Neuronal stem cell (in vitro differentiated cells): Measurements from ENCODE around the gene PIEZO2.
A peak's percentile ranks its signal among the peaks of the same experiment; 100 is the strongest.
"Not testable (repeated sequence)": the region's sequence is repeated elsewhere in the genome, so short reads cannot be mapped to it uniquely, and the experiment has no call there.

Source experiments
- DNase-seq: peaks from one replicate; pipeline ENCODE4 v3.0.0-alpha.2; 2013; ENCODE audit warnings: low spot score
- H2AFZ ChIP-seq: one replicate; pipeline ENCODE4 v1.6.1; 2013; ENCODE audit warnings: mild to moderate bottlenecking, low read length, inconsistent platforms
- H2AK5ac ChIP-seq: 2 replicates; pipeline ENCODE4 v1.6.1; 2013; ENCODE audit warnings: low read depth, mild to moderate bottlenecking, inconsistent platforms, low read length, moderate library complexity, mixed read lengths
- H2BK120ac ChIP-seq: 2 replicates; pipeline ENCODE4 v1.6.1; 2013; ENCODE audit warnings: low read depth, mild to moderate bottlenecking, inconsistent platforms, low read length, moderate library complexity, mixed read lengths
- H2BK12ac ChIP-seq: one replicate; pipeline ENCODE4 v1.6.1; 2013; ENCODE audit warnings: low read length, inconsistent platforms
- H2BK15ac ChIP-seq: 2 replicates; pipeline ENCODE4 v1.6.1; 2013; ENCODE audit warnings: mild to moderate bottlenecking, low read length, inconsistent platforms, mixed read lengths
- H2BK5ac ChIP-seq: one replicate; pipeline ENCODE4 v1.6.1; 2013; ENCODE audit warnings: inconsistent platforms, mild to moderate bottlenecking, low read length, moderate library complexity
- H3K14ac ChIP-seq: one replicate; pipeline ENCODE4 v1.6.1; 2013; ENCODE audit warnings: low read length, inconsistent platforms
- H3K18ac ChIP-seq: 2 replicates; pipeline ENCODE4 v1.6.1; 2013; ENCODE audit warnings: low read length, inconsistent platforms
- H3K23ac ChIP-seq: 2 replicates; pipeline ENCODE4 v1.6.1; 2013; ENCODE audit warnings: low read depth, mild to moderate bottlenecking, mixed read lengths, low read length, inconsistent platforms; ENCODE audit not compliant: poor library complexity
- H3K27ac ChIP-seq: replicated peaks from 3 replicates; pipeline ENCODE4 v1.5.1; 2013; ENCODE audit warnings: low read length, inconsistent platforms
- H3K27me3 ChIP-seq, 3 experiments: 2 replicates each; pipeline ENCODE4 v1.6.1; 2013; ENCODE audit warnings: low read length in 3 of 3, mild to moderate bottlenecking in 2 of 3, inconsistent platforms in 1 of 3, low read depth in 1 of 3, mixed read lengths in 1 of 3, moderate library complexity in 1 of 3; ENCODE audit not compliant: control insufficient read depth in 3 of 3, insufficient read depth in 3 of 3
- H3K36me3 ChIP-seq, 2 donors: replicated peaks in 1 of 2; 2 replicates each; pipeline ENCODE4 v1.6.1; 2013; ENCODE audit warnings: low read length in 2 of 2; ENCODE audit not compliant: control insufficient read depth in 2 of 2, insufficient read depth in 2 of 2
- H3K4ac ChIP-seq: 2 replicates; pipeline ENCODE4 v1.6.1; 2013; ENCODE audit warnings: inconsistent platforms, mild to moderate bottlenecking, low read length, moderate library complexity
- H3K4me1 ChIP-seq, 2 donors: 1 replicate in 1 of 2; 2 replicates in 1 of 2; pipeline ENCODE4 v1.6.1; 2013; ENCODE audit warnings: low read length in 2 of 2, low read depth in 1 of 2; ENCODE audit not compliant: control insufficient read depth in 2 of 2, insufficient read depth in 1 of 2
- H3K4me2 ChIP-seq: one replicate; pipeline ENCODE4 v1.6.1; 2013; ENCODE audit warnings: mild to moderate bottlenecking, low read length, inconsistent platforms; ENCODE audit not compliant: insufficient read depth, poor library complexity, severe bottlenecking
- H3K4me3 ChIP-seq, 2 donors: 2 replicates each; pipeline ENCODE4 v1.5.1; 2013; ENCODE audit warnings: low read length in 2 of 2, mild to moderate bottlenecking in 2 of 2, inconsistent platforms in 1 of 2, moderate library complexity in 1 of 2
- H3K79me1 ChIP-seq: one replicate; pipeline ENCODE4 v1.6.1; 2013; ENCODE audit warnings: low read depth, mild to moderate bottlenecking, inconsistent platforms, low read length, moderate library complexity
- H3K9ac ChIP-seq: one replicate; pipeline ENCODE4 v1.6.1; 2013; ENCODE audit warnings: mild to moderate bottlenecking, low read depth, low read length, inconsistent platforms; ENCODE audit not compliant: poor library complexity
- H3K9me3 ChIP-seq, 2 donors: replicated peaks in 1 of 2; 2 replicates each; pipeline versions ENCODE3 to v1.6.1; 2013; ENCODE audit warnings: low read length in 2 of 2, mild to moderate bottlenecking in 2 of 2, inconsistent platforms in 1 of 2, low read depth in 1 of 2, mixed read lengths in 1 of 2, moderate library complexity in 1 of 2; ENCODE audit not compliant: control insufficient read depth in 2 of 2, insufficient read depth in 1 of 2
- H4K8ac ChIP-seq: one replicate; pipeline ENCODE4 v1.6.1; 2013; ENCODE audit warnings: low read depth, mild to moderate bottlenecking, inconsistent platforms, low read length, moderate library complexity
- H4K91ac ChIP-seq: one replicate; pipeline ENCODE4 v1.6.1; 2013; ENCODE audit warnings: low read length, low read depth, mild to moderate bottlenecking, inconsistent platforms; ENCODE audit not compliant: poor library complexity
- WGBS, 2 donors: extraction: QIAGEN DNeasy Blood & Tissue Kit; methylation state at CpG; one replicate each; pipeline ENCODE4 v1.1.7; 2013; ENCODE audit warnings: missing lambda C conversion rate in 2 of 2, mixed read lengths in 1 of 2; ENCODE audit not compliant: insufficient read length in 2 of 2, insufficient replicate concordance in 1 of 2; ENCODE audit errors: extremely low coverage in 2 of 2; 5-methylcytosine and 5-hydroxymethylcytosine counted together

PIEZO2 gene

DNA sequence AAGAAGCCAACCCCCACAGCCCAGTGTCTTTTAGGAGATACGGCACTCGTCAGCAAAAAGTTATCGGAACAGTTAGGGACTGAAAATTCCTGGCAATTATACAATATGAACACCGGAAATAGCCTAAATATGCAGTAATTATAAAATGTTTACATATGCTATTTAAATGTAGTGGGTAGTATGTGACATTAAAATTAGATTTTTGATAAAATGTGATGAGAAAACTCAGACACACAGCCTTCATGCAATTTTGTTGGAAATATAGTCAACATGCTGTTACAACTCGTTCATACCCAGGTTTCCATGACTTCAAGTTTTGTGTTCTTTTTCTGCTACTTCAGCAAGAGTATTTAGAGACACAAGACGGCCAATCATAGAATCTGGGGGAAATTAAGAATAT lies 229.1 kb downstream of the PIEZO2 start:
- not testable (repeated sequence) for H4K91ac ChIP-seq, H2AFZ ChIP-seq, H4K8ac ChIP-seq, H3K27me3 ChIP-seq, H3K14ac ChIP-seq, H2BK5ac ChIP-seq, H2AK5ac ChIP-seq, H3K23ac ChIP-seq, H3K9ac ChIP-seq, H3K4me1 ChIP-seq, H3K79me1 ChIP-seq, H3K18ac ChIP-seq, H2BK15ac ChIP-seq, H3K4me2 ChIP-seq, H3K36me3 ChIP-seq, H3K27ac ChIP-seq, H3K9me3 ChIP-seq, H2BK12ac ChIP-seq, H3K4me3 ChIP-seq, DNase-seq, H3K4ac ChIP-seq, H2BK120ac ChIP-seq
- no CpG with 5 or more reads among the region's 6 CpGs for WGBS, 2 donors

DNA sequence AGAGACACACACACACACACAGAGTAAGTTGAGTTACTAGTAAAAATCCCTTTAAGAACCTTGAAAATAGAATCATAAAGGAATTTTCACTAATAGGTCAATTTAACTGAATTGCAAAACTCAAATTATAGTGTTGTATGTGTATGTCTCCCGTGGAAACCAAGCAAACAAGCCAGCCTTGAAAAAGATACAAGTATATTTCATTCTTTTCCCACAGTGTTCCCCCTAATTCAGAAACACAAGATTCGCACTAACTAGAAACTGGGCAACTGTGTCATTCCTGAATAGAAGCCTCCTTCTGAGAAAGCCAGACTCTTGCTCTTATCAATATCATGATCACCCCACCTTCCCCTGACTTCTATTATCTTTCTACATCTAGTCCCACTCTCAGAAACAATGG lies 229.5 kb downstream of the PIEZO2 start:
- no peak for DNase-seq
- Histone ChIP-seq H4K91ac (no peak overlapping the region), H3K4ac (no peak overlapping the region), H3K18ac (no peak overlapping the region), H3K27me3 (no peaks in the 10 kb centered on the region), H2BK15ac (no peak overlapping the region), H2BK120ac (no peak overlapping the region), H3K36me3 (no peaks in the 10 kb centered on the region), H3K79me1 (no peaks in the 10 kb centered on the region), H2AK5ac (no peak overlapping the region), H3K4me2 (no peak overlapping the region), H3K9me3 (no peaks in the 10 kb centered on the region), H3K14ac (no peak overlapping the region), H4K8ac (no peak overlapping the region), H3K4me1 (no peaks in the 10 kb centered on the region), H2BK5ac (no peak overlapping the region), H3K27ac (no peak overlapping the region), H2AFZ (no peak overlapping the region), H3K23ac (no peak overlapping the region), H3K4me3 (no peak overlapping the region), H2BK12ac (no peak overlapping the region), H3K9ac (no peak overlapping the region)
- WGBS, 2 donors = no CpG with 5 or more reads among the region's 2 CpGs

DNA sequence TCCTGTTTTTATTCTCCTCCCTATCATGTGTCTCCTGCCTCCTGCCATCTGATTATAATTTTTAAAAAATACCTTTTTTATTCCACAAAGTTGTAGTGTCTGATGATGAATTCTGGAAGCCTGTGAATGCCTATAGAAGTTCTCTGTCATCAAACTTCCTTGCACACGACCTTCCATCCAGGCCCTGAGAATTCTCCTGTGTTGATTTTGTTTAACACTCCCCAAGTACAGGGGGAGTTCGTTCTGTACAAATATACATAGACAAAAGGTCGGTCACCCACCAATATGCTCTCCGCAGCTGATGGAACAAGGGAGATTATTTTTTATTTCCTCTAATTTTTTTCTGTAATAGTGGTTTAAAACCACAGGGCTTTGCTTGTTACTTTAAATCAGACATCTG lies 232.5 kb downstream of the PIEZO2 start:
- no peak for DNase-seq
- Histone ChIP-seq H2BK120ac (no peak overlapping the region), H3K4me1 (no peaks in the 10 kb centered on the region), H3K4me2 (no peak overlapping the region), H3K14ac (no peak overlapping the region), H2BK15ac (no peak overlapping the region), H4K8ac (no peak overlapping the region), H3K4me3 (no peak overlapping the region), H4K91ac (no peak overlapping the region), H3K79me1 (no peaks in the 10 kb centered on the region), H3K36me3 (no peaks in the 10 kb centered on the region), H2AK5ac (no peak overlapping the region), H3K27ac (no peak overlapping the region), H2AFZ (no peak overlapping the region), H3K23ac (no peak overlapping the region), H3K9me3 (no peaks in the 10 kb centered on the region), H3K18ac (no peak overlapping the region), H3K27me3 (no peaks in the 10 kb centered on the region), H2BK12ac (no peak overlapping the region), H2BK5ac (no peak overlapping the region), H3K4ac (no peak overlapping the region), H3K9ac (no peak overlapping the region)
- WGBS, 2 donors = no CpG with 5 or more reads among the region's 4 CpGs

DNA sequence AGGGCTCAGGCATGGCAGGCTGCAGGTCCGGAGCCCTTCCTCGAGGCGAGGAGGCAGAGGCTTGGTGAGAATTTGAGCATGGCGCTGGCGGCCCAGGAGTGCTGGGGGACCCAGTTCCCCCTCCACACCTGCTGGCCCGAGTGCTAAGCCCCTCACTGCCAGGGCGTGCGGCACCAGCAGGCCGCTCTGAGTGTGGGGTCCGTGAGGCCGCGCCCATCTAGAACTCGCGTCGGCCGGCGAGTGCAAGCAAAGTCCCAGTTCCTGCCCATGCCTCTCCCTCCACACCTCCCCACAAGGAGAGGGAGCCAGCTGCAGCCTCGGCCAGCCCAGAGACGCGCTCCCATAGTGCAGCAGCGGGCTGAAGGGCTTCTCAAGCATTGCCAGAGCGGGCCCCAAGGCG lies 233.0 kb downstream of the PIEZO2 start:
- no peak overlapping the region for H2AK5ac ChIP-seq
- no CpG with 5 or more reads among the region's 23 CpGs for WGBS, 2 donors
- no peak for DNase-seq
- H2BK5ac ChIP-seq = no peak overlapping the region
- H3K4me1 ChIP-seq = no peaks in the 10 kb centered on the region
- no peaks in the 10 kb centered on the region for H3K79me1 ChIP-seq
- H3K23ac ChIP-seq = peak overlapping the region; percentile 80
- H3K4me3 ChIP-seq = no peak overlapping the region
- peak overlapping the region; percentile 70 for H3K9ac ChIP-seq
- no peak overlapping the region for H3K4me2 ChIP-seq
- H3K9me3 ChIP-seq = no peaks in the 10 kb centered on the region
- peak overlapping the region; percentile 56 for H3K14ac ChIP-seq
- H2AFZ ChIP-seq = no peak overlapping the region
- peak overlapping the region; percentile 83 for H3K18ac ChIP-seq
- H4K91ac ChIP-seq = no peak overlapping the region
- H2BK120ac ChIP-seq = no peak overlapping the region
- H3K27me3 ChIP-seq = no peaks in the 10 kb centered on the region
- H3K4ac ChIP-seq = no peak overlapping the region
- H4K8ac ChIP-seq = peak overlapping the region; percentile 43
- H3K36me3 ChIP-seq = no peaks in the 10 kb centered on the region
- no peak overlapping the region for H3K27ac ChIP-seq
- H2BK15ac ChIP-seq = no peak overlapping the region
- H2BK12ac ChIP-seq = no peak overlapping the region
